ENCODE results near the gene FAM8A1.
A peak's percentile ranks its signal among the peaks of the same experiment; 100 is the strongest.
"Not testable (repeated sequence)": the region's sequence is repeated elsewhere in the genome, so short reads cannot be mapped to it uniquely, and the experiment has no call there.

FAM8A1 gene

GRCh38 chr6:17599877-17600526 is at the start of gene FAM8A1:
FAM8A1 (plus strand) TSS chr6:17600302; CDS start chr6:17600410, 108 bp downstream.
- DNase-seq (ENCODE audit: low spot score), result peak; percentile 87

- no peak for DNase-seq (ENCODE audit: low spot score)
Observed at GRCh38 chr6:17551383-17551958, 48.6 kb upstream of the FAM8A1 start.

GRCh38 chr6:17552861-17553260 is 47.2 kb upstream of the FAM8A1 start:
- no peak for DNase-seq (ENCODE audit: low spot score)

- DNase-seq (ENCODE audit: low spot score), result no peak
Observed at GRCh38 chr6:17556014-17556413, 44.1 kb upstream of the FAM8A1 start.

- no peak for DNase-seq (ENCODE audit: low spot score)
Observed at GRCh38 chr6:17562636-17563035, 37.5 kb upstream of the FAM8A1 start.

GRCh38 chr6:17565399-17565798 is 34.7 kb upstream of the FAM8A1 start:
- DNase-seq (ENCODE audit: low spot score), result no peak

- peak; percentile 73 for DNase-seq (ENCODE audit: low spot score)
Observed at GRCh38 chr6:17574866-17575560, 25.1 kb upstream of the FAM8A1 start.

GRCh38 chr6:17577059-17577458 is 23.0 kb upstream of the FAM8A1 start:
- no peak for DNase-seq (ENCODE audit: low spot score)

- no peak for DNase-seq (ENCODE audit: low spot score)
Observed at GRCh38 chr6:17580518-17581048, 19.5 kb upstream of the FAM8A1 start.

- not testable (repeated sequence) for DNase-seq (ENCODE audit: low spot score)
Observed at GRCh38 chr6:17581282-17581681, 18.8 kb upstream of the FAM8A1 start.

- peak; percentile 62 for DNase-seq (ENCODE audit: low spot score)
Observed at GRCh38 chr6:17583811-17584210, 16.3 kb upstream of the FAM8A1 start.

- DNase-seq (ENCODE audit: low spot score), result peak; percentile 74
Observed at GRCh38 chr6:17584241-17584803, 15.8 kb upstream of the FAM8A1 start.

- no peak for DNase-seq (ENCODE audit: low spot score)
Observed at GRCh38 chr6:17585766-17586490, 14.2 kb upstream of the FAM8A1 start.

- not testable (repeated sequence) for DNase-seq (ENCODE audit: low spot score)
Observed at GRCh38 chr6:17586623-17587022, 13.5 kb upstream of the FAM8A1 start.

- DNase-seq (ENCODE audit: low spot score), result no peak
Observed at GRCh38 chr6:17588011-17588410, 12.1 kb upstream of the FAM8A1 start.

GRCh38 chr6:17589406-17590096 is 10.6 kb upstream of the FAM8A1 start:
- peak; percentile 74 for DNase-seq (ENCODE audit: low spot score)

- no peak for DNase-seq (ENCODE audit: low spot score)
Observed at GRCh38 chr6:17591287-17591686, 8.8 kb upstream of the FAM8A1 start.

GRCh38 chr6:17593246-17593645 is 6.9 kb upstream of the FAM8A1 start:
- no peak for DNase-seq (ENCODE audit: low spot score)

GRCh38 chr6:17596085-17596484 is 4.0 kb upstream of the FAM8A1 start:
- no peak for DNase-seq (ENCODE audit: low spot score)

- peak; percentile 24 for DNase-seq (ENCODE audit: low spot score)
Observed at GRCh38 chr6:17600527-17601385, 654 bp downstream of the FAM8A1 start.

- no peak for DNase-seq (ENCODE audit: low spot score)
Observed at GRCh38 chr6:17601386-17601703, 1.2 kb downstream of the FAM8A1 start.

Measured in hepatic stellate cell (primary cell).